DMS114 treated with DMSO at 0.1 percent for 48 hours (cell line): ENCODE data around the gene MRPL43.

ENCODE experiments used
- DNase-seq: peaks from one replicate; lab custom pipeline; 2025; ENCODE audit not compliant: unreplicated experiment; lab: John Stamatoyannopoulos, UW

MRPL43 gene

DNA sequence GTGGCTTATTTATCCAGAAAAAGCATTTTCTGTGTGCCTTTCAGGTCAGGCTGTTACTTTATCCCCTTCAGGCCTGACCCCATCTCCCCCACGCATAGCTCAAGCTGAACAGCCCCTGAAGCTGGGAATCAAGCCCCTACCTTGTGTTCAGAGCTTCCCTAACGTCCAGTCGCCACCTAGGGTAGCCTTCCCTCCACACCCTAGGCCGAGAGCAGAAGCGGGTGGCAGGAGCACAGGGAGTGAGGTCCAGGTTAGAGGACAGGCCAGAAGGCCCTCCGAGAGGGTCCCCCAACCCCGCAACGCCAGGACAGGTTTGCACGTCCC lies 18.5 kb downstream of the MRPL43 start:
- no peak for DNase-seq

- DNase-seq: no peak
Measured at GRCh38 chr10:100968062-100968736, 19.1 kb downstream of the MRPL43 start.

DNA sequence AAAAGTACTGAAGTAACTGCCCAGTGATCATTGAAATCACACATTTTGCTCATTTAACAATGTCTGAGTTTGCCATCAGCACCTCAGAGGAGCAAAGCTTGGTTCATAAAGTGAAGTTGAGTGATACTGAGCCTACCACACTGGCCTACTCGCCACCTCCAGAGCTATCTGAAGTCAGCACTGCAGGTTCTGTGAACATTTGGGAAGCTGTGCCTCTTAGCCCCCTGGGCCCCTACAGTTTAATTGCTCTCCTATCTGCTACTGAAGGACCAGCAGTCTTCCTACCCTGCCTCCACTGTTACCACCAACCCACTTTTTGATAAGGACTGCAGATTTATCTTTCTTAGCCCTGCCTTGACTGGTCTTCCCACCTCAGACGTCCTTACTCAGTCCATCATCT lies 20.0 kb downstream of the MRPL43 start:
- DNase-seq: no peak

GRCh38 chr10:100966887-100967286 lies 20.4 kb downstream of the MRPL43 start:
- DNase-seq: no peak

- DNase-seq: no peak
Measured at GRCh38 chr10:100965820-100966219, 21.5 kb downstream of the MRPL43 start.

GRCh38 chr10:100963826-100964225 lies 23.5 kb downstream of the MRPL43 start:
- DNase-seq: no peak

- no peak for DNase-seq
Measured at GRCh38 chr10:100962351-100963080, 24.8 kb downstream of the MRPL43 start.

- DNase-seq: no peak
Measured at GRCh38 chr10:100960251-100960650, 27.0 kb downstream of the MRPL43 start.

- DNase-seq: no peak
Measured at GRCh38 chr10:100948916-100949315, 38.4 kb downstream of the MRPL43 start.

- DNase-seq: no peak
Measured at GRCh38 chr10:100945754-100946153, 41.5 kb downstream of the MRPL43 start.

DNA sequence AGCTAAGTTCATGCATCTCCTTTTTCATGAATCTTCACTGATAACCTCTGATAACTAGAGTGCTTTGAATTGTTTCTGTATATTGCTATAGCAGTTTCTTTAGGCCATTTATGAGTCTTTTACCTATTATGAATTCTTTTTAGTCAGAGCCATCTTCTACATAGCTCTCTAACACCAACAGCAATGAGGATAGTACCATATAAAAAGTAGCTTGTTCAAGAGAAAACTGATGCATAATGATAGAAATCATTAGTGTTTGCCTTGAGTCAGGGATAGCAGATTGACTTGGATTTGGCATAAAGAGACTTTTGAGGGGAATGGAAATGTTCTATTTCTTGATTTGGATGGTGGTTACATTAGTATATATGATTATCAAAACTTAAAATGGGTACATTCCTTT lies 43.8 kb downstream of the MRPL43 start:
- DNase-seq: no peak

- DNase-seq: no peak
Measured at GRCh38 chr10:100942229-100942628, 45.1 kb downstream of the MRPL43 start.

DNA sequence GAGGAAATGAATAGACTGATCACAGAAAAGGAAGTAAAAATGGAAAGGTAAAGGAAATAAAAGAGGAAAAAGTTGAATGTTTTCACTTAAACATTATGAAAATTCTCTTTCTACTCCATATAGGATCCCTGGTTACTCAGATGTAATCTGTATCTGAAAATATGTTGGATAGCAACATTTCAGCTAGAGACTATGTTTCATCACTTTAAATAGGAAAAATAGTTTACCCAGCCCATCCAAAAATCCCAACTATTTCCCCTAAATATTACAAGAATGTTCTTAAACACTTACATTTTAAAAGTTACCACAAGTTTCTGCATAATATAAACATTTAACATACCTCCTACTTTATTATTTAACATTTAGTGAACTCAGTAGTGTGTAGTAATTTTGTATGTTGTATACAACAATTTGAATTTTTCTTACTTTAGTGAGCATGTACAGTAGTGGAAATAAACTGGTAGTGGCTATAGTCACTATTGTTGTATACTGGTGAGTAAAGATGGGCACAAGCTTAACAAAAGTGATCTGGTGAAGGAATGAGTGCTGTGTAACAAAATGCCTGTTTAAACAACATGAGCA lies 47.4 kb downstream of the MRPL43 start:
- no peak for DNase-seq
